ENCODE measurements around the gene FBLN2.

Gene FBLN2

GRCh38 chr3:13618836-13619235 is 69.9 kb downstream of the FBLN2 start:
- TF ChIP-seq TAF1 (IDR thresholded peaks at IDR 0.05; ENCODE audit: low read depth) (no peak), USF1 (IDR thresholded peaks at IDR 0.05) (no peak), TEAD4 (IDR thresholded peaks at IDR 0.05) (no peak), ZBTB7A (IDR thresholded peaks at IDR 0.05; ENCODE audit: low read depth) (no peak), FOXM1 (IDR thresholded peaks at IDR 0.05; ENCODE audit: borderline replicate concordance, low read depth) (no peak), NFIC (IDR thresholded peaks at IDR 0.05) (no peak), EGR1 (IDR thresholded peaks at IDR 0.05) (no peak), MAX (IDR thresholded peaks at IDR 0.05) (no peak), TCF12 (IDR thresholded peaks at IDR 0.05; ENCODE audit: low read depth) (no peak), CREB1 (IDR thresholded peaks at IDR 0.05; ENCODE audit: low read depth) (no peak), CEBPB (IDR thresholded peaks at IDR 0.05) (no peak), REST (IDR thresholded peaks at IDR 0.05; ENCODE audit: low read depth) (no peak), EP300 (IDR thresholded peaks at IDR 0.05; ENCODE audit: borderline replicate concordance) (no peak)

- TF ChIP-seq REST (IDR thresholded peaks at IDR 0.05; ENCODE audit: low read depth), result no peak
- no peak for TF ChIP-seq USF1 (IDR thresholded peaks at IDR 0.05)
- TF ChIP-seq FOXM1 (IDR thresholded peaks at IDR 0.05; ENCODE audit: borderline replicate concordance, low read depth), result no peak
- no peak for TF ChIP-seq EGR1 (IDR thresholded peaks at IDR 0.05)
- TF ChIP-seq ZBTB7A (IDR thresholded peaks at IDR 0.05; ENCODE audit: low read depth), result no peak
- no peak for TF ChIP-seq NFIC (IDR thresholded peaks at IDR 0.05)
- TF ChIP-seq EP300 (IDR thresholded peaks at IDR 0.05; ENCODE audit: borderline replicate concordance), result no peak
- TF ChIP-seq RAD21 (IDR thresholded peaks at IDR 0.05; ENCODE audit: low read depth), result no peak
- no peak for TF ChIP-seq TCF12 (IDR thresholded peaks at IDR 0.05; ENCODE audit: low read depth)
- TF ChIP-seq CREB1 (IDR thresholded peaks at IDR 0.05; ENCODE audit: low read depth), result no peak
- no peak for TF ChIP-seq TAF1 (IDR thresholded peaks at IDR 0.05; ENCODE audit: low read depth)
- no peak for TF ChIP-seq TEAD4 (IDR thresholded peaks at IDR 0.05)
- no peak for TF ChIP-seq YY1 (IDR thresholded peaks at IDR 0.05; ENCODE audit: low read depth)
- no peak for TF ChIP-seq MAX (IDR thresholded peaks at IDR 0.05)
- no peak for TF ChIP-seq CEBPB (IDR thresholded peaks at IDR 0.05)
Observed at GRCh38 chr3:13619661-13620230, 70.8 kb downstream of the FBLN2 start.

GRCh38 chr3:13620281-13620680 is 71.4 kb downstream of the FBLN2 start:
- TF ChIP-seq FOXM1 (IDR thresholded peaks at IDR 0.05; ENCODE audit: borderline replicate concordance, low read depth), result no peak
- TF ChIP-seq CEBPB (IDR thresholded peaks at IDR 0.05), result no peak
- TF ChIP-seq USF1 (IDR thresholded peaks at IDR 0.05), result no peak
- TF ChIP-seq CREB1 (IDR thresholded peaks at IDR 0.05; ENCODE audit: low read depth), result no peak
- TF ChIP-seq EGR1 (IDR thresholded peaks at IDR 0.05), result no peak
- TF ChIP-seq ZBTB7A (IDR thresholded peaks at IDR 0.05; ENCODE audit: low read depth), result no peak
- TF ChIP-seq TEAD4 (IDR thresholded peaks at IDR 0.05), result no peak
- TF ChIP-seq RAD21 (IDR thresholded peaks at IDR 0.05; ENCODE audit: low read depth), result no peak
- no peak for TF ChIP-seq MAX (IDR thresholded peaks at IDR 0.05)
- no peak for TF ChIP-seq TAF1 (IDR thresholded peaks at IDR 0.05; ENCODE audit: low read depth)
- no peak for TF ChIP-seq EP300 (IDR thresholded peaks at IDR 0.05; ENCODE audit: borderline replicate concordance)
- no peak for TF ChIP-seq NFIC (IDR thresholded peaks at IDR 0.05)
- no peak for TF ChIP-seq REST (IDR thresholded peaks at IDR 0.05; ENCODE audit: low read depth)
- no peak for TF ChIP-seq YY1 (IDR thresholded peaks at IDR 0.05; ENCODE audit: low read depth)
- no peak for TF ChIP-seq TCF12 (IDR thresholded peaks at IDR 0.05; ENCODE audit: low read depth)
